Hepatic stellate cell (primary cell): ENCODE measurements around the gene SCP2.
A peak's percentile ranks its signal among the peaks of the same experiment; 100 is the strongest.

Experiments
- DNase-seq: peaks from one replicate; pipeline ENCODE4 v3.0.0; 2011; ENCODE audit warnings: low spot score

SCP2 gene

GRCh38 chr1:53038566-53038965 lies 111.5 kb downstream of the SCP2 start:
- DNase-seq = no peak

- DNase-seq = peak; percentile 52
Measured at GRCh38 chr1:53043271-53043670, 116.2 kb downstream of the SCP2 start.

GRCh38 chr1:53044926-53045325 lies 117.8 kb downstream of the SCP2 start:
- no peak for DNase-seq

- DNase-seq = no peak
Measured at GRCh38 chr1:53046930-53047329, 119.9 kb downstream of the SCP2 start.

- DNase-seq = no peak
Measured at GRCh38 chr1:53047737-53048736, 121.0 kb downstream of the SCP2 start.

GRCh38 chr1:53048960-53049573 lies 122.0 kb downstream of the SCP2 start:
- no peak for DNase-seq

- DNase-seq = no peak
Measured at GRCh38 chr1:53049574-53049967, 122.5 kb downstream of the SCP2 start.

GRCh38 chr1:53050310-53050709 lies 123.2 kb downstream of the SCP2 start:
- DNase-seq = no peak

- DNase-seq = no peak
Measured at GRCh38 chr1:53051676-53052075, 124.6 kb downstream of the SCP2 start.

GRCh38 chr1:53057127-53057526 lies 130.1 kb downstream of the SCP2 start:
- no peak for DNase-seq

- DNase-seq = peak; percentile 64
Measured at GRCh38 chr1:53060579-53060978, 133.5 kb downstream of the SCP2 start.

- DNase-seq = no peak
Measured at GRCh38 chr1:53061123-53061858, 134.2 kb downstream of the SCP2 start.

GRCh38 chr1:53061859-53062707 lies 135.0 kb downstream of the SCP2 start, which contains the start of gene PODN:
Gene PODN, plus strand, starts transcription at chr1:53062213. Its CDS starts 7,643 bp downstream, at chr1:53069856.
- DNase-seq = peak; percentile 73

- DNase-seq = no peak
Measured at GRCh38 chr1:53062708-53063591, 135.9 kb downstream of the SCP2 start.

GRCh38 chr1:53063744-53064515 lies 136.9 kb downstream of the SCP2 start:
- no peak for DNase-seq

GRCh38 chr1:53065391-53065790 lies 138.3 kb downstream of the SCP2 start:
- DNase-seq = no peak

- no peak for DNase-seq
Measured at GRCh38 chr1:53066488-53066887, 139.4 kb downstream of the SCP2 start.

GRCh38 chr1:53066891-53067738 lies 140.0 kb downstream of the SCP2 start:
- no peak for DNase-seq

- DNase-seq = no peak
Measured at GRCh38 chr1:53067886-53068285, 140.8 kb downstream of the SCP2 start.
